ENCODE data around the gene TPMT.

DNA sequence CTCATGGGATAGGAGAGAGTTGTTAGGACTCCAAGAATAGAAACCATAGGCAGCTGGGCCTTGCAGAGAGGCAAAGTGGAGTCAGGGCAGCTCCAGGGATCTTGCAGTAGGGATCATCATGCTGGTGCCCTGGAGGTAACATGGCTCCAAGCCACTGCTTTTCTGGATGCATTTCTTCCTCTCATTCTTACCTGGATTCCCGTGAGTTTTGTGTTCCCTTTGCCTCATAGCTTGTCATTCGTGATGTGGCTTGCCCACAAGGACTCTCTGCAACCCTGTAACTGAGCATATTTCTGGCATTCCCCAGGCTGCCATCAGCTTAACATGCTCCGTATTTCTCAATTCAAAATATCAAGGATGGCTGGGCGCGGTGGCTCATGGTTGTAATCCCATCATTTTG lies 37.7 kb downstream of the TPMT start:
- TF ChIP-seq, protein P1, sequence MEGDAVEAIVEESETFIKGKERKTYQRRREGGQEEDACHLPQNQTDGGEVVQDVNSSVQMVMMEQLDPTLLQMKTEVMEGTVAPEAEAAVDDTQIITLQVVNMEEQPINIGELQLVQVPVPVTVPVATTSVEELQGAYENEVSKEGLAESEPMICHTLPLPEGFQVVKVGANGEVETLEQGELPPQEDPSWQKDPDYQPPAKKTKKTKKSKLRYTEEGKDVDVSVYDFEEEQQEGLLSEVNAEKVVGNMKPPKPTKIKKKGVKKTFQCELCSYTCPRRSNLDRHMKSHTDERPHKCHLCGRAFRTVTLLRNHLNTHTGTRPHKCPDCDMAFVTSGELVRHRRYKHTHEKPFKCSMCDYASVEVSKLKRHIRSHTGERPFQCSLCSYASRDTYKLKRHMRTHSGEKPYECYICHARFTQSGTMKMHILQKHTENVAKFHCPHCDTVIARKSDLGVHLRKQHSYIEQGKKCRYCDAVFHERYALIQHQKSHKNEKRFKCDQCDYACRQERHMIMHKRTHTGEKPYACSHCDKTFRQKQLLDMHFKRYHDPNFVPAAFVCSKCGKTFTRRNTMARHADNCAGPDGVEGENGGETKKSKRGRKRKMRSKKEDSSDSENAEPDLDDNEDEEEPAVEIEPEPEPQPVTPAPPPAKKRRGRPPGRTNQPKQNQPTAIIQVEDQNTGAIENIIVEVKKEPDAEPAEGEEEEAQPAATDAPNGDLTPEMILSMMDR (IDR thresholded peaks at IDR 0.05): no peak
- no peak for TF ChIP-seq POLR2AphosphoS5 (IDR thresholded peaks at IDR 0.05)

Measured in suprapubic skin (tissue), 3 donors.